Measurements from ENCODE around the gene IDUA. TPM values are rescaled to one million over a fixed set of nuclear protein-coding genes. Genes with fewer than 3 reads are reported as not detected.

IDUA gene
- total and polyA plus RNA-seq, 2 of the 4 experiments (the other 2 are of a cell fraction) = 0.72 to 12.5 TPM

GRCh38 chr4:1019320-1019719 is 32.5 kb downstream of the IDUA start:
- H2BK5ac ChIP-seq (ENCODE audit: low read depth, low read length, poor library complexity, severe bottlenecking) = no peak overlapping the region
- CTCF ChIA-PET = no interaction called here
- POLR2A ChIA-PET (ENCODE audit: unreplicated experiment) = no interaction called here
- no peak overlapping the region for H3K14ac ChIP-seq (replicated peaks; ENCODE audit: low read depth, low read length)
- H3K36me3 ChIP-seq (ENCODE audit: control insufficient read depth, insufficient read depth, low read length) = peaks cover 7% of the 10 kb centered on the region; the same call in 1 of the 2 replicates
- no peak overlapping the region for H2BK120ac ChIP-seq (ENCODE audit: low read depth, low read length)
- H3K27me3 ChIP-seq (ENCODE audit: control insufficient read depth, insufficient read depth, low read length) = no peaks in the 10 kb centered on the region
- no peak overlapping the region for H3K4ac ChIP-seq (ENCODE audit: low read depth, low read length)
- WGBS, 2 experiments (ENCODE audit: extremely low coverage in 2 of 2, insufficient read length in 1 of 2) = 100% methylated on average over 1 of the region's 9 CpGs; no CpG with 5 or more reads in 1 of the 2 experiments
- intact Hi-C loops (cut with micrococcal nuclease) (no loop called here), in situ Hi-C loops (cut with MboI; ENCODE audit: low sequenced_read_pairs) (no loop called here), dilution Hi-C loops (cut with HindIII; ENCODE audit: low sequenced_read_pairs, unreplicated experiment) (no loop called here)
- no peak overlapping the region for H3K18ac ChIP-seq (ENCODE audit: low read depth, low read length)
- H3K4me1 ChIP-seq (ENCODE audit: control insufficient read depth, insufficient read depth, low read length) = no peaks in the 10 kb centered on the region; the same call in 1 of the 2 replicates
- H3K23ac ChIP-seq (ENCODE audit: low read depth, low read length) = no peak overlapping the region
- no peak overlapping the region for H2AK9ac ChIP-seq (replicated peaks; ENCODE audit: low read depth, low read length, poor library complexity)
- no peak overlapping the region for H2BK20ac ChIP-seq (ENCODE audit: low read depth, low read length)
- DNase-seq = no peak
- no peak overlapping the region for H3K56ac ChIP-seq (ENCODE audit: extremely low read depth, insufficient read depth, low read length)
- no peak overlapping the region for H2BK15ac ChIP-seq (ENCODE audit: low read depth, low read length)
- no peak for ATAC-seq (ENCODE audit: low read depth)
- no peak overlapping the region for H2AFZ ChIP-seq (replicated peaks; ENCODE audit: low read length, poor library complexity)
- H3K9me3 ChIP-seq (ENCODE audit: control insufficient read depth, insufficient read depth, low read length) = no peaks in the 10 kb centered on the region
- peaks cover 0 to 4% of the 10 kb centered on the region in 2 experiments; a peak in 1 of 4 replicates for H3K79me1 ChIP-seq (ENCODE audit: low read depth in 1 of 2, low read length in 2 of 2)
- no peak overlapping the region for H2AK5ac ChIP-seq (ENCODE audit: low read depth, low read length)
- peaks cover 20% of the 10 kb centered on the region for H4K20me1 ChIP-seq (ENCODE audit: insufficient read depth, low read length)
- H4K8ac ChIP-seq (ENCODE audit: low read depth in 2 of 2, low read length in 2 of 2) = no peak overlapping the region
- H3K27ac ChIP-seq (ENCODE audit: insufficient read depth, low read length) = no peak overlapping the region
- BruUV-seq (replicated peaks) = no TSS peak
- no peak overlapping the region for H3K4me3 ChIP-seq (ENCODE audit: insufficient read depth, low read depth, low read length)
- H3K9me1 ChIP-seq (ENCODE audit: insufficient read depth, low read length) = no peaks in the 10 kb centered on the region
- TF ChIP-seq RAD21 (IDR thresholded peaks at IDR 0.05; ENCODE audit: low read length) = no peak
- no peak for TF ChIP-seq MAZ (IDR thresholded peaks at IDR 0.05; ENCODE audit: borderline replicate concordance, low read depth, low read length)
- no peak for TF ChIP-seq MAFK (IDR thresholded peaks at IDR 0.05; ENCODE audit: low read depth, low read length)
- TF ChIP-seq CEBPB (IDR thresholded peaks at IDR 0.05; ENCODE audit: low read depth, low read length) = no peak
- TF ChIP-seq USF2 (IDR thresholded peaks at IDR 0.05; ENCODE audit: low read depth, low read length) = no peak
- no peak for TF ChIP-seq MXI1 (IDR thresholded peaks at IDR 0.05; ENCODE audit: borderline replicate concordance, low read depth, low read length)
- no peak for TF ChIP-seq RFX5 (IDR thresholded peaks at IDR 0.05; ENCODE audit: low read depth, low read length)
- no peak for TF ChIP-seq BHLHE40 (IDR thresholded peaks at IDR 0.05; ENCODE audit: low read depth, low read length)
- TF ChIP-seq SMC3 (IDR thresholded peaks at IDR 0.05; ENCODE audit: low read depth, low read length) = no peak
- TF ChIP-seq NFE2L2 (IDR thresholded peaks at IDR 0.05; ENCODE audit: low read depth, low read length) = no peak
- no peak for TF ChIP-seq FOS (IDR thresholded peaks at IDR 0.05; ENCODE audit: low read depth, low read length)
- TF ChIP-seq CHD1 (IDR thresholded peaks at IDR 0.05; ENCODE audit: low read depth, low read length) = no peak
- TF ChIP-seq RCOR1 (IDR thresholded peaks at IDR 0.05; ENCODE audit: insufficient replicate concordance, low read length) = no peak
- TF ChIP-seq CTCF (conservative IDR thresholded peaks at IDR 0.05; ENCODE audit: low read depth, low read length) = no peak
- no peak for TF ChIP-seq ELK1 (IDR thresholded peaks at IDR 0.05; ENCODE audit: borderline replicate concordance, low read depth, low read length)
- no peak for TF ChIP-seq POLR2A (IDR thresholded peaks at IDR 0.05; ENCODE audit: low read depth, low read length)
- no peak overlapping the region for H3K4me2 ChIP-seq (ENCODE audit: low read depth, low read length)
- no peak overlapping the region for H4K91ac ChIP-seq (ENCODE audit: insufficient read depth, low read depth, low read length)
- no peak overlapping the region for H4K5ac ChIP-seq (ENCODE audit: low read depth, low read length)
- H3K9ac ChIP-seq (ENCODE audit: low read depth, low read length) = no peak overlapping the region
